AG08395 (cell line): Measurements from ENCODE around the gene HIPK1.

Source experiments
- DNase-seq: peaks from one replicate; pipeline ENCODE4 v3.0.0; 2012; ENCODE audit warnings: mixed read lengths, low spot score

HIPK1 gene

DNA sequence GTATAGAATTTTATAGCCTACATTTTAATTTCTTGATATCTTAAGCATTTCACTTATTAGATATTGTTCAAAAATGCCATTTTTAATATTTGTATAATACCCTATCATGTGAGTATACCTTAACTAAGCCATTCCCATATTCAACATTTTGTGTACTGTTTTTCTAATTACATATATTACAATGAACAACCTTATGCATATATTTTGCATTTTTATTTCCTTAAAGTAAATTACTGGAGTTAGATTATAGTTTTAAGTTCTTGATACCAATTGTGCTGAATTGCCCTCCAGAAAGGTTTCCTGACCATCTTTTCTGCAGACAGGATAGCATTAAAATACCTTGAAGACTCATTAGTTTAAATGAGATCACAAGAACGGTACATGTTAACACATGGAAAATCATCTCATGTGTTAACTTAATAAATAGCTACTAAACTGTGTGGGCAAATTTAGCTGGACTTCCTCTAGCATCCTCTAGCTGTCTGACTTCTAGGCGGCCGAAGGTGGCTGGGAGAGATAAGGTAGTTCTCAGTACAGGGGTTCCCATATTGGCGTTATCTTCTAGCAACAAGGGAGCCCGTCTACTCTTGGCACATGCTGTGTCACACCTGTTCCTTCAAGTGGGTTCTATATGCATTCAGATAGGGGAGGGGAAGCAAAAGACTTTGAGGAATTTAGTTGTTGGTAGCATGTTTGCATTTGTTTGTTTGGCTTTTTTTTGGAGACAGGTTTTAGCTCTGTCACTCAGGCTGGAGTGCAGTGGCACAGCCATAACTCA lies 15.0 kb upstream of the HIPK1 start:
- DNase-seq, result no peak

DNA sequence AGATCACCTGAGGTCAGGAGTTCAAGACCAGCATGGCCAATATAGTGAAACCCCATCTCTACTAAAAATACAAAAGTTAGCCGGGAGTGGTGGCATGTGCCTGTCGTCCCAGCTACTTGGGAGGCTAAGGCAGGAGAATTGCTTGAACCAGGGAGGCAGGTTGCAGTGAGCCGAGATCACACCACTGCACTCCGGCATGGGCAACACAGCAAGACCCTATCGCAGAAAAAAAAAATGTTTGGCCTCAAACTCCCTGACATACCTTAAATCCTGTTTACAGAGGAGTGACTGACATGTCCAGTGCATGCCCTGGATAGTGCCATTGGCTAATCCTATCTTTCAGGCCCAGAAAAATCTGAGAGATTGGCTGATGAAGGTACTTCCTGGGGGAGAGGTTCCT lies 12.2 kb upstream of the HIPK1 start:
- no peak for DNase-seq

DNA sequence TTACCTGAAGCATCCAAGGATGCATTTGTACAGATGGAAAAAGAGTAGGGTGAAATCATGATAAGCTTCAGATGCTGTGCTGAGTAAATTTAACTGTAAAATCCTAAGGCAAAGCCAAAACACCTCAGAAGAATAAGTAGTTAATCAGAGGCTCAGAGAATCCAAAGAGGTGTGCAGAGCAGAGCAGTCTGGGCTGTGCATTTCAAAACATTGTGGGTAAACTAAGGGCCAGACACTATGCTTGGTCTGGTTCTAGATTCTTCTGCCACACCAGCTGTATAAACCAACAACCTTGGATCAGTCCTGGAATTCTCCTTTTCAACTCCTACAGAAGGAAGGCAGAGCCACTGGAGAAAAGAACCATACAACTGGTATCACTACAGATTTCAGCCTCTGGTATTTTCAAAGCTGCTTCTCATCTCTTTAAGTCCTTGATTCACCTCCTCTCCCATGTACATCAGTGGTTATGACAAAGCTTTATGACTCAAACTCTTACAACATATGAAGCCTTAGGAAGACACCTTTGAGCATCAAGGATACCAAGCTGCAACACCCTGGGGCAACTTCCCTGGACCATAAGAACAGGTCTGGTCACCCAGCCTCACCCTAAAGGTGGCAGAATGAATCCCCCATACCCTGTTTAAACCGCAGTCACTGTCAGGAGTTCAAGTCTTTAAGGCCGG lies 11.6 kb upstream of the HIPK1 start:
- peak; percentile 23 for DNase-seq

DNA sequence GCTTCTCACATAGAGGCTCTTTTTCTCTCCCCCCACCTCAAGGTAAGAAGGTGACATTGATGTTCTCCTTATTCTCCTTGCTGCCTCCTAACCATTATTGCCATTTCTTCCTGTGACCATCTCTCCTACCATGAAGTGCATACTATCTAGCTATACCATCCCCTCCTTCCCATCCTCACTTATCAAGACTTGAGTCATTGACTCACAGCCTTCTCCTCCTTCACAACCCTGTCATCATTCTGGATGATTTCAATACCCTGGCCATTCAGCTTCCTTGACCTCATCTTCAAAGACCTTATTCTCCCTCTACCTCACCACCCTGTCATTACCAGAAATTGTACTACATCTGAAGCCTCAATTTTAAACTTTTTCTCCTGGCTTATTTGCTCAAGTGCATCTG lies 10.9 kb upstream of the HIPK1 start:
- DNase-seq, result no peak

GRCh38 chr1:113922957-113923356 lies 6.2 kb upstream of the HIPK1 start:
- no peak for DNase-seq

GRCh38 chr1:113924473-113924872 lies 4.7 kb upstream of the HIPK1 start:
- no peak for DNase-seq

GRCh38 chr1:113928187-113928930 lies 765 bp upstream of the HIPK1 start:
- DNase-seq, result no peak

GRCh38 chr1:113929750-113930498 lies 800 bp downstream of the HIPK1 start:
- peak; percentile 41 for DNase-seq

GRCh38 chr1:113930499-113931161 lies 1.5 kb downstream of the HIPK1 start:
- peak; percentile 67 for DNase-seq

DNA sequence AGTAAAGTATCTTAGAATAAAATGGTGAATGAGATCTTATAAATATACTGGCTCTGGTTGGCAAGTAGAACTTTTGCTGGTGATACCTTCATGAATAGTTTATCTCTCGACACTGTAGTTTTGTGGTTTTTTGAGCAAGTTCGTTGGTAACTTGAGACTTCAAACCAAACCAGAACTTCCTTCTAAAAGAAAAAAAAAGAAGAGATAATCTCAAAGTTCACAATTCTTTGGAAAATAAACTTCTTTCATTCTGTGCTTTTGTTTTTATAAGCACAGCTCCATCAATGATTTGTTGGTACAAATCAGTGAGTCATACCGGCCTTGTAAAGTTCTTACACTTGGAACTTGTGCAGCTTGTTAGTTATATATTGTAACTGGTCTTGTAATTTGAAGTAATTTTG lies 2.3 kb downstream of the HIPK1 start:
- peak; percentile 33 for DNase-seq

DNA sequence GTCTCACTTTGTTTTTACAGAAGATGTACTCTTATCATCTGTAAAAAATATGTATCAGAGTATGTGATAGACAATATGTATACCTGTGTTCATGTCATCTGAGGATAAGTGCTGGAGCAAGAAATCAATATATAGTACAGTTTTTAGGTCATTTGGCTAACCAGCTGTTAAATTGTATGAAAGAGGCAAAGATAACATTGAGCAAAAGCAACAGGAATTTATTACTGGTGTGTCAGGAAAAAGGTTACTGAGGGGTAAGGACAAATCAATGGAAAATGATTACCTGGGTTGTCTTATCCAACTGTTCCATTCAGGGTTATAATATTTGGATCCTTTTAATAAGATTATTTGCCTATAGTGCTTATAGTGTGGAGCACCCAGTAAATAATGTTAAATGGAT lies 4.9 kb downstream of the HIPK1 start:
- DNase-seq, result no peak

DNA sequence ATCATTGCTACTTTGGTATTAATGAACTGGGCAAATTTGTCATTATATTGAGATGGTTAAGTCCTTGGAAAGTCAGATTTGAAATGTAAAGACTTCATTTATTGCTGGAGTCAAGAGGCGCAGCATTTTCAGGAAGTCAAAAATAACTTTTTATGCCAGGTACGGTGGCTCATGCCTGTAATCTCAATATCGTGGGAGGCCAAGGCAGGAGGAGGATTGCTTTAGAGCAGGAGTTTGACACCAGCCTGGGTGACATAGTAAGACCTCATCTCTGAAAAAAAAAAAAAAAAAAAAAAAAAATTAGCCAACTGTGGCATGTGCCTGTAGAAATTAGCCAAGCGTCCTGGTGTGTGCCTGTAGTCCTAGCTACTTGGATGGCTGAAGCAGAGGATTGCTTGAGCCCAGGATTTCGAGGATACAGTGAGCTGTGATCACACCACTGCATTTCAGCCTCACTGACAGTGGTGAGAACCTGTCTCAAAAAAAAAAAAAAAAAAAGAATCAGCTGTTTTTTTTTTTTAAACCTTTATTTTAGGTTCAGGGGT lies 5.5 kb downstream of the HIPK1 start:
- no peak for DNase-seq

- DNase-seq, result no peak
Measured at GRCh38 chr1:113935176-113935575, 6.1 kb downstream of the HIPK1 start.

GRCh38 chr1:113935970-113936369 lies 6.8 kb downstream of the HIPK1 start:
- DNase-seq, result no peak

DNA sequence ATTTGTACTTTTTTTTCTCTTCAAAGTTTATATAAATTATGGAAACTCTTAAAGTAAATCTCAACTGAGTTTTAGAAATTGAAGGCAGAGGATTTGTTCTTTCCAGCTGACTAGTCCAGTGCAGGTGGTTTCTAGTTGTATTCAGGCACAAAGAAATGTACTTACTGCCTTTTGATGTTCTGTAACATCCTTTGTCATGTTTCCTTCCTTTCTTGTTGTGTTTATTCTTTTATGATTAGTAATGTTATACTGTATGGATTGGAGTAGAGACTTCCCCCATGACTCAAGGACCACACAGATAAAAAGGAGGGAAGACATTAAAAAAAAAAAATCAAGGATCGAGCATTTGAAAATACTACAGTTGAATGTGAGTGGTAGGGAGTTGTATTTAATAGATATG lies 8.0 kb downstream of the HIPK1 start:
- DNase-seq, result no peak

DNA sequence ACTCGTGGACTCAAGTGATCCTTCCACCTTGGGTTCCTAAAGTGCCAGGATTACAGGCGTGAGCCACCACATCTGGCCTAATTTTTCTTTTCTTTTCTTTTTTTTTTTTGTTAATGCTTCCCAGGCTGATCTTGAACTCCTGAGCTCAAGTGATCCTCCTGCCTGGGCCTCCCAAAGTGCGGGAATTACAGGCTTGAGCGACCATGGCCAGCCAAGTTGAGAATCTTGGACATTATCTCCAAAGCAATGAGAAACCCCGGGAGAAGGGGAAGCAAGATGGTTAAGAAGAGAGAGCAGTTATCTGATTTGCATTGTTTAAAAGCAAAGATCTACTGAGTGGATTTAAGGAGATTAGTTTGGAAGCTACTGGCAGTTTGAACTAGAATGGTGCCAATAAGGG lies 9.1 kb downstream of the HIPK1 start:
- no peak for DNase-seq

DNA sequence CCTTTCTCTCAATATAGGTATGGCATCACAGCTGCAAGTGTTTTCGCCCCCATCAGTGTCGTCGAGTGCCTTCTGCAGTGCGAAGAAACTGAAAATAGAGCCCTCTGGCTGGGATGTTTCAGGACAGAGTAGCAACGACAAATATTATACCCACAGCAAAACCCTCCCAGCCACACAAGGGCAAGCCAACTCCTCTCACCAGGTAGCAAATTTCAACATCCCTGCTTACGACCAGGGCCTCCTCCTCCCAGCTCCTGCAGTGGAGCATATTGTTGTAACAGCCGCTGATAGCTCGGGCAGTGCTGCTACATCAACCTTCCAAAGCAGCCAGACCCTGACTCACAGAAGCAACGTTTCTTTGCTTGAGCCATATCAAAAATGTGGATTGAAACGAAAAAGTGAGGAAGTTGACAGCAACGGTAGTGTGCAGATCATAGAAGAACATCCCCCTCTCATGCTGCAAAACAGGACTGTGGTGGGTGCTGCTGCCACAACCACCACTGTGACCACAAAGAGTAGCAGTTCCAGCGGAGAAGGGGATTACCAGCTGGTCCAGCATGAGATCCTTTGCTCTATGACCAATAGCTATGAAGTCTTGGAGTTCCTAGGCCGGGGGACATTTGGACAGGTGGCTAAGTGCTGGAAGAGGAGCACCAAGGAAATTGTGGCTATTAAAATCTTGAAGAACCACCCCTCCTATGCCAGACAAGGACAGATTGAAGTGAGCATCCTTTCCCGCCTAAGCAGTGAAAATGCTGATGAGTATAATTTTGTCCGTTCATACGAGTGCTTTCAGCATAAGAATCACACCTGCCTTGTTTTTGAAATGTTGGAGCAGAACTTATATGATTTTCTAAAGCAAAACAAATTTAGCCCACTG lies 11.5 kb downstream of the HIPK1 start:
- DNase-seq, result no peak

DNA sequence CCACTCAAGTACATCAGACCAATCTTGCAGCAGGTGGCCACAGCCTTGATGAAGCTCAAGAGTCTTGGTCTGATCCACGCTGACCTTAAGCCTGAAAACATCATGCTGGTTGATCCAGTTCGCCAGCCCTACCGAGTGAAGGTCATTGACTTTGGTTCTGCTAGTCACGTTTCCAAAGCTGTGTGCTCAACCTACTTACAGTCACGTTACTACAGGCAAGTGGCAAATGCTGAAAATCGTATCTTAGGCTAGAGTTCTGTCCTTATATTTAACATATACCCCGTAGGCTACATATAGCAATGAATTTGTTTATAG lies 12.1 kb downstream of the HIPK1 start:
- no peak for DNase-seq

DNA sequence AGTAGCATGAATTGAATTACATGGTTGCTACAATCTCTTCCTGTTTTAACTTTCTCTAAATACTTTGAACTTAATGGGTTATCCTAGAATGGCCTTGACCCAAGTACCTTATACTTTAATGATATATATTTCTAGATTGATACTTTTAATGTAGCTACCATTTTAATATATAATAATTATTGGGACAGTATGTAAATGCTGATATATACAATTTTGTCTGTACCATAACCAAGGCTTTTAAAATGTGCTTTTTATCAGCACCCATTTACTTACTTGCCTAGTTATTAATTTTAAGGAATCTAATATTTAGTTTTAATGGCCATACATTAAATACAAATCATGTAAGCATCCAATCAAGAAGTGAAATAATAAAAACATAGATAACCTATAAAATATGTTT lies 13.4 kb downstream of the HIPK1 start:
- DNase-seq, result no peak

DNA sequence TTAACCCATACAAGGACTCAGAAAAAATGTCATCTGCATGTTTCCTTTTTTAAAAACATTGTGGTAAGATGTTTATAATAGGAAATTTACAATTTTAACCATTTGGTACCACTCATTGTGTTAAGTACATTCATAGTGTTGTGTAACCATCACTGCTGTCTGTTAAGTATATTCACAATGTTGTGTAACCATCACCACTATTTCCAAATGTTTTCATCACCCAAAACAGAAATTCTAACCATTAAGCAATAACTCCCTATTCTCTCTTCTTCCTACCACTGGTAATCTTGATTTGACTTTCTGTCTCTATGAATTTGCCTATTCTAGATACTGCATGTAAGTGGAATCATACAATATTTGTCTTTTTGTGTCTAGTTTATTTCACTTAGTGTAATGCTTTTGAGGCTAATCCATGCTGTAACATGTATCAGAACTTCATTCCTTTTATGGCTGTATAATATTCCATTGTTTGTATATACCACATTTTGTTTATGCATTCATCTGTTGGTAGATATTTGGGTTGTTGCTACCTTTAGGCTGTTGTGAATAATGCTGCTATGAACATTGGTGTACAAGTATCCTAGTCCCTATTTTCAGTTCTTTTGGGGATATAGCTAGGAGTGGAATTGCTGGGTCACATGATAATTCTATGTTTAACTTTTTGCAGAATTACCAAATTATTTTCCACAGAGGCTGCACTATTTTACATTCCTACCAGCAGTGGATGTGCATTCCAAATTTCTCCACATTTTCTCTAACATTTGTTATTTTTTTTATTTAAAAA lies 14.1 kb downstream of the HIPK1 start:
- DNase-seq, result no peak
